ENCODE measurements around the gene PPM1H. TPM values are rescaled to one million over a fixed set of nuclear protein-coding genes. Genes with fewer than 3 reads are reported as not detected.

Gene PPM1H
- total RNA-seq, 1 donor, result 13.4 TPM

GRCh38 chr12:62909340-62909739 is 25.6 kb downstream of the PPM1H start:
- Histone ChIP-seq H3K36me3 (ENCODE audit: insufficient read depth, low read length) (no peaks in the 10 kb centered on the region), H3K9me3 (ENCODE audit: low read depth, low read length) (no peaks in the 10 kb centered on the region), H3K4me1 (ENCODE audit: insufficient read depth, low read length) (peaks cover 2% of the 10 kb centered on the region), H3K27me3 (ENCODE audit: insufficient read depth, low read length) (no peaks in the 10 kb centered on the region), H3K79me2 (ENCODE audit: insufficient read depth, low read length) (peaks cover 10% of the 10 kb centered on the region), H3K4me3 (ENCODE audit: insufficient read depth, low read length) (no peak overlapping the region), H4K20me1 (ENCODE audit: insufficient read depth, low read length) (peaks cover 10% of the 10 kb centered on the region), H2AFZ (ENCODE audit: low read length) (no peak overlapping the region), H3K27ac (ENCODE audit: low read depth, low read length) (no peak overlapping the region), H3K4me2 (ENCODE audit: insufficient read depth, low read length) (no peak overlapping the region)
- TF ChIP-seq CTCF (IDR thresholded peaks at IDR 0.05; ENCODE audit: extremely low read depth, low read depth, low read length), result no peak
- no peak for DNase-seq (ENCODE audit: insufficient read length, low spot score, missing footprints)

- H3K4me3 ChIP-seq (ENCODE audit: insufficient read depth, low read length), result no peak overlapping the region
- peaks cover 10% of the 10 kb centered on the region for H4K20me1 ChIP-seq (ENCODE audit: insufficient read depth, low read length)
- no peaks in the 10 kb centered on the region for H3K36me3 ChIP-seq (ENCODE audit: insufficient read depth, low read length)
- no peak overlapping the region for H3K4me2 ChIP-seq (ENCODE audit: insufficient read depth, low read length)
- no peak overlapping the region for H3K27ac ChIP-seq (ENCODE audit: low read depth, low read length)
- TF ChIP-seq CTCF (IDR thresholded peaks at IDR 0.05; ENCODE audit: extremely low read depth, low read depth, low read length), result no peak
- peaks cover 9% of the 10 kb centered on the region for H3K79me2 ChIP-seq (ENCODE audit: insufficient read depth, low read length)
- H3K9me3 ChIP-seq (ENCODE audit: low read depth, low read length), result no peaks in the 10 kb centered on the region
- no peaks in the 10 kb centered on the region for H3K27me3 ChIP-seq (ENCODE audit: insufficient read depth, low read length)
- no peak overlapping the region for H2AFZ ChIP-seq (ENCODE audit: low read length)
- H3K4me1 ChIP-seq (ENCODE audit: insufficient read depth, low read length), result peaks cover 2% of the 10 kb centered on the region
- DNase-seq (ENCODE audit: insufficient read length, low spot score, missing footprints), result no peak
Observed at GRCh38 chr12:62908674-62909073, 26.3 kb downstream of the PPM1H start.

- peaks cover 2% of the 10 kb centered on the region for H3K4me1 ChIP-seq (ENCODE audit: insufficient read depth, low read length)
- no peak overlapping the region for H3K4me3 ChIP-seq (ENCODE audit: insufficient read depth, low read length)
- DNase-seq (ENCODE audit: insufficient read length, low spot score, missing footprints), result no peak
- no peaks in the 10 kb centered on the region for H3K9me3 ChIP-seq (ENCODE audit: low read depth, low read length)
- H3K36me3 ChIP-seq (ENCODE audit: insufficient read depth, low read length), result no peaks in the 10 kb centered on the region
- no peak overlapping the region for H3K4me2 ChIP-seq (ENCODE audit: insufficient read depth, low read length)
- H2AFZ ChIP-seq (ENCODE audit: low read length), result no peak overlapping the region
- TF ChIP-seq CTCF (IDR thresholded peaks at IDR 0.05; ENCODE audit: extremely low read depth, low read depth, low read length), result no peak
- H3K79me2 ChIP-seq (ENCODE audit: insufficient read depth, low read length), result peaks cover 9% of the 10 kb centered on the region
- no peak overlapping the region for H3K27ac ChIP-seq (ENCODE audit: low read depth, low read length)
- H3K27me3 ChIP-seq (ENCODE audit: insufficient read depth, low read length), result no peaks in the 10 kb centered on the region
- peaks cover 1% of the 10 kb centered on the region for H4K20me1 ChIP-seq (ENCODE audit: insufficient read depth, low read length)
Observed at GRCh38 chr12:62907561-62907960, 27.4 kb downstream of the PPM1H start.

GRCh38 chr12:62907078-62907477 is 27.9 kb downstream of the PPM1H start:
- H3K4me3 ChIP-seq (ENCODE audit: insufficient read depth, low read length), result no peak overlapping the region
- no peaks in the 10 kb centered on the region for H3K36me3 ChIP-seq (ENCODE audit: insufficient read depth, low read length)
- no peak for TF ChIP-seq CTCF (IDR thresholded peaks at IDR 0.05; ENCODE audit: extremely low read depth, low read depth, low read length)
- H3K4me2 ChIP-seq (ENCODE audit: insufficient read depth, low read length), result no peak overlapping the region
- peaks cover 9% of the 10 kb centered on the region for H3K79me2 ChIP-seq (ENCODE audit: insufficient read depth, low read length)
- DNase-seq (ENCODE audit: insufficient read length, low spot score, missing footprints), result no peak
- no peaks in the 10 kb centered on the region for H3K27me3 ChIP-seq (ENCODE audit: insufficient read depth, low read length)
- no peak overlapping the region for H3K27ac ChIP-seq (ENCODE audit: low read depth, low read length)
- no peaks in the 10 kb centered on the region for H3K9me3 ChIP-seq (ENCODE audit: low read depth, low read length)
- H2AFZ ChIP-seq (ENCODE audit: low read length), result no peak overlapping the region
- peaks cover 2% of the 10 kb centered on the region for H3K4me1 ChIP-seq (ENCODE audit: insufficient read depth, low read length)
- H4K20me1 ChIP-seq (ENCODE audit: insufficient read depth, low read length), result no peaks in the 10 kb centered on the region

Data from osteoblast (primary cell).